Activated naive CD4-positive, alpha-beta T cell treated with anti-CD3 and anti-CD28 coated beads for 36 hours (primary cell): ENCODE data around the gene PDZD7. TPM values are rescaled to one million over a fixed set of nuclear protein-coding genes. Genes with fewer than 3 reads are reported as not detected.

Experiments
- CTCF ChIA-PET: fragments of 350-600 bp; sonication (Branson Sonifier 250); formaldehyde crosslinking; loops from one replicate; lab custom pipeline; 2021; ENCODE audit warnings: antibody characterized with exemption; lab: Charles Lee
- DNase-seq: peaks from one replicate; pipeline ENCODE4 v3.0.0-alpha.2; 2020
- H3K27ac Mint-ChIP-seq: one replicate; pipeline ENCODE4 v1.8.0; 2021; ENCODE audit warnings: mild to moderate bottlenecking, mixed read lengths
- H3K27me3 Mint-ChIP-seq: one replicate; pipeline ENCODE4 v1.8.0; 2021; ENCODE audit warnings: low read depth, mixed read lengths
- H3K36me3 Mint-ChIP-seq: one replicate; pipeline ENCODE4 v1.8.0; 2021; ENCODE audit warnings: low read depth, mixed read lengths
- H3K4me1 Mint-ChIP-seq: one replicate; pipeline ENCODE4 v1.8.0; 2021; ENCODE audit warnings: low read depth, mixed read lengths
- H3K4me3 Mint-ChIP-seq: one replicate; pipeline ENCODE4 v1.8.0; 2021; ENCODE audit warnings: mild to moderate bottlenecking, moderate library complexity, mixed read lengths
- H3K9me3 Mint-ChIP-seq: one replicate; pipeline ENCODE4 v1.8.0; 2021; ENCODE audit warnings: mixed read lengths
- intact Hi-C: fragments of 100-400 bp; cut with micrococcal nuclease; formaldehyde crosslinking; loops from one replicate; pipeline ENCODE4 v1.15.1; 2023
- total RNA-seq, 2 experiments: library from RNA; stranded (reverse); gene quantifications; one replicate each; pipeline ENCODE4 v1.2.3, GENCODE V29; 2021

PDZD7 gene
- total RNA-seq, 2 experiments from 2014 or later, result 0.37 to 0.62 TPM

DNA sequence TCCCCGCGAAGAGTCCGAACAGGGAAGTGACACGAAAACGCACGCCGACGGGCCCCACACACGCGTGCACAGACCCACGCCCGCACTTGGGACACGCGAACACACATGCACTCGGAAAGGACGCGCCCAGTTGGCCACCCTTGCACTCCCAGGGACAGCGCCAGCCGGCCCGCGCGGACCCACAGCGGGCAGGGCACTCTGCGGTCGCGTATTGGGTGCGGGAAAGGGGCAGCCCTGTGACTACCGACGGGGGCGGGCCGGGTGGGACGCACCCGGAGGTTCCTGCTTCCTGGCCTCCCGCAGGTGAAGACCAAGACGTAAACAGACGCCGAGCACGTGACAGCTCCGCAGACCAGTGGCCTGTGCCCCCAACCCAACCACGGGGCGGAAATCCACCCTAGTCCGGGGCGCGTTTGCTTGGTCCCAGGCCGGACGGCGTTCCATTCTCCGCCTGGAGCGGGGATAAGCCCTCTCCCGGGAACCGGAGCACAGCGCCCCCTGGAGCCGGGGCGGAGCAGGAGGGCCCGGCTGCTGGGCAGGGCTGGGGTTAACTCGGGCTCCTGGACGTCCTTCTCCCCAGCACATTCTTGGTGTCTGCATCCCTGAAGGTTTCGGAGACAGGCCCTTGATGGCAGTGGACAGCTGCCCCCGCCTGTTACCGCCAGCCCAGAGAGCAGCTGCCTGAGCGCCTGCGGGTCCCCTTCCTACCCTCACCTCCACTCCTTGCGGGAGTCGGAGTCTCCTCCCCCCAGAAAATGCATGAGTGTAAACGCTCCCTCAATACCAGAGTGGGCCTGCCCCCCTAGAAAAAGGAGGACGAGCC is 33.4 kb downstream of the PDZD7 start:
- DNase-seq, result peak; percentile 74
- CTCF ChIA-PET, result interaction anchor here (0.6 to 6.4 kb wide), 27 partner anchors 9 to 321 kb away, joined by 3 to 94 read pairs (median 4); partner anchors contain the start of genes MRPL43, PDZD7, SFXN3 and SLF2
- intact Hi-C loops, result loop anchor here (1.0 to 5.0 kb wide), 5 partner anchors 10 to 625 kb away; partner anchors contain the start of genes HIF1AN, KAZALD1, MRPL43 and PDZD7
- peak overlapping the region; percentile 84 for H3K4me3 Mint-ChIP-seq
- H3K9me3 Mint-ChIP-seq, result no peaks in the 10 kb centered on the region
- peak overlapping the region; percentile 92 for H3K27ac Mint-ChIP-seq
- H3K36me3 Mint-ChIP-seq, result peaks cover 8% of the 10 kb centered on the region
- peaks cover 18% of the 10 kb centered on the region for H3K4me1 Mint-ChIP-seq
- H3K27me3 Mint-ChIP-seq, result no peaks in the 10 kb centered on the region

DNA sequence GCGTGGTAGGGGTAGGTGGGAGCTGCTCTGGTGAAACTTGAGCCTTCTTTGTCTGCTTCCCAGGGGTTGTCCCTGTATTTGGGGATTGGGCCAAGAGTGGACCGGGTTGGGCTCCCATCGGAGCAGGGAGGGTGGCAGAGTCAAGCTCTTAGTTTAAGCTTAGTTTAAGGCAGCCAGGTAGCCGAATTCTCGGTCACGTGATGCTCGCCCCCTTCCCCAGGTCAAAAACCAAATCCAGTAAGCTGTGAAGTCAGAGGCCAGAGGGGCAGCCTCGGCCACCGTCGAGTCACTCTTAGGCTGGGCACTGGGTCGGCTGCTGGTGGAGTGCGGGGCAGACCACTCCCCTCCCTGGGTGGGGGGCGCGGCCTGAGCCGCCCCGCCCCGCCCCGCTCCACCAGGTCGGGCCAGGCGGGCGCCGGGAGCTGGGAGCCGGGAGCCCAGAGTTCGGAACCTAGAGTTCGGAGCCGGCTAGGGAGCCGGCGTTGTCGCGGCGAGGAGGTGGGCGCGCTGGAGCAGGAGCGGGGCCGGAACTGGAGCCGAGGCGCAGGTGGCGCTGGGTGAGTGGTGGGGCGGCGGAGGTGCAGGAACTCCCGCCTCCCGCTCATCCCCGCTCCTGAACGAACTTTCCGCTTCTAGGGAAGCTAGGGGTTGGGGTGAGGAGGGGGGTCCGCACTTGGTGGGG is 34.1 kb downstream of the PDZD7 start:
- CTCF ChIA-PET, result interaction anchor here (0.6 to 6.4 kb wide), 14 partner anchors 8 to 320 kb away, joined by 3 to 94 read pairs (median 8); partner anchors contain the start of genes MRPL43, PDZD7, SFXN3 and SLF2

GRCh38 chr10:100995181-100995580 is 35.7 kb downstream of the PDZD7 start:
- CTCF ChIA-PET, result interaction anchor here (6.4 kb wide), 1 partner anchor 22 kb away, joined by 94 read pairs; no protein-coding TSS in a partner anchor
- no peak for DNase-seq
- Mint-ChIP-seq H3K4me3 (no peak overlapping the region), H3K4me1 (peaks cover 26% of the 10 kb centered on the region), H3K27me3 (no peaks in the 10 kb centered on the region), H3K9me3 (no peaks in the 10 kb centered on the region), H3K27ac (no peak overlapping the region), H3K36me3 (peaks cover 23% of the 10 kb centered on the region)
- intact Hi-C loops, result loop anchor here (5.0 kb wide), 2 partner anchors 458 to 623 kb away; partner anchors contain the start of gene HIF1AN

More for the DNA sequence above, 34.1 kb downstream of the PDZD7 start:
- Mint-ChIP-seq H3K27ac (peak overlapping the region; percentile 92), H3K4me1 (peaks cover 18% of the 10 kb centered on the region), H3K36me3 (peaks cover 10% of the 10 kb centered on the region), H3K4me3 (peak overlapping the region; percentile 84), H3K9me3 (no peaks in the 10 kb centered on the region), H3K27me3 (no peaks in the 10 kb centered on the region)
- intact Hi-C loops, result loop anchor here (1.0 to 5.0 kb wide), 5 partner anchors 10 to 625 kb away; partner anchors contain the start of genes HIF1AN, KAZALD1, MRPL43 and SLF2
- peak; percentile 48 for DNase-seq

- intact Hi-C loops, result no loop called here
- Mint-ChIP-seq H3K4me1 (peaks cover 32% of the 10 kb centered on the region), H3K4me3 (no peak overlapping the region), H3K27ac (peak overlapping the region; percentile 43), H3K36me3 (peaks cover 28% of the 10 kb centered on the region), H3K27me3 (no peaks in the 10 kb centered on the region), H3K9me3 (no peaks in the 10 kb centered on the region)
- DNase-seq, result no peak
- CTCF ChIA-PET, result interaction anchor here (1.1 to 1.4 kb wide), 2 partner anchors 9 to 17 kb away, joined by 3 to 5 read pairs; no protein-coding TSS in a partner anchor
Observed at GRCh38 chr10:100993986-100994708, 36.8 kb downstream of the PDZD7 start.

GRCh38 chr10:100989088-100989487 is 41.8 kb downstream of the PDZD7 start:
- H3K4me1 Mint-ChIP-seq, result peaks cover 51% of the 10 kb centered on the region
- H3K36me3 Mint-ChIP-seq, result peaks cover 31% of the 10 kb centered on the region
- no peak for DNase-seq
- no peaks in the 10 kb centered on the region for H3K27me3 Mint-ChIP-seq
- intact Hi-C loops, result no loop called here
- no peak overlapping the region for H3K27ac Mint-ChIP-seq
- CTCF ChIA-PET, result interaction anchor here (2.1 to 5.7 kb wide), 2 partner anchors 9 to 25 kb away, joined by 6 to 33 read pairs; partner anchors contain the start of gene LZTS2
- H3K4me3 Mint-ChIP-seq, result peak overlapping the region; percentile 41
- H3K9me3 Mint-ChIP-seq, result no peaks in the 10 kb centered on the region

- CTCF ChIA-PET, result interaction anchor here (2.1 to 5.7 kb wide), 2 partner anchors 10 to 26 kb away, joined by 6 to 33 read pairs; partner anchors contain the start of gene LZTS2
- peaks cover 51% of the 10 kb centered on the region for H3K4me1 Mint-ChIP-seq
- H3K36me3 Mint-ChIP-seq, result peaks cover 28% of the 10 kb centered on the region
- no peaks in the 10 kb centered on the region for H3K9me3 Mint-ChIP-seq
- no peak overlapping the region for H3K27ac Mint-ChIP-seq
- no peaks in the 10 kb centered on the region for H3K27me3 Mint-ChIP-seq
- H3K4me3 Mint-ChIP-seq, result peak overlapping the region; percentile 91
- DNase-seq, result no peak
- intact Hi-C loops, result no loop called here
Observed at GRCh38 chr10:100988166-100988565, 42.8 kb downstream of the PDZD7 start.

GRCh38 chr10:100987685-100988049 is 43.3 kb downstream of the PDZD7 start:
- no peaks in the 10 kb centered on the region for H3K9me3 Mint-ChIP-seq
- H3K27me3 Mint-ChIP-seq, result no peaks in the 10 kb centered on the region
- H3K4me1 Mint-ChIP-seq, result peaks cover 51% of the 10 kb centered on the region
- H3K36me3 Mint-ChIP-seq, result peaks cover 28% of the 10 kb centered on the region
- DNase-seq, result no peak
- intact Hi-C loops, result loop anchor here (1.0 to 2.0 kb wide), 3 partner anchors 10 to 75 kb away; partner anchors contain the start of genes PDZD7, SFXN3 and SLF2
- peak overlapping the region; percentile 91 for H3K4me3 Mint-ChIP-seq
- peak overlapping the region; percentile 72 for H3K27ac Mint-ChIP-seq
- CTCF ChIA-PET, result interaction anchor here (5.7 kb wide), 1 partner anchor 10 kb away, joined by 33 read pairs; the partner anchor contains the start of gene LZTS2

GRCh38 chr10:100986952-100987684 is 43.8 kb downstream of the PDZD7 start, which contains the start of the genes MRPL43 and TWNK:
Gene MRPL43, minus strand, starts transcription at chr10:100987497. Its CDS starts 54 bp downstream, at chr10:100987443.
Gene TWNK, plus strand, starts transcription at chr10:100987543. Its CDS starts 668 bp downstream, at chr10:100988211.
- intact Hi-C loops, result loop anchor here (1.0 to 2.0 kb wide), 3 partner anchors 10 to 74 kb away; partner anchors contain the start of genes PDZD7, SFXN3 and SLF2
- Mint-ChIP-seq H3K27me3 (no peaks in the 10 kb centered on the region), H3K27ac (peak within 1 kb of the TSS; percentile 72), H3K4me1 (peaks cover 51% of the 10 kb centered on the region), H3K9me3 (no peaks in the 10 kb centered on the region), H3K36me3 (peaks cover 28% of the 10 kb centered on the region), H3K4me3 (peak within 1 kb of the TSS; percentile 91)
- peak; percentile 91 for DNase-seq
- CTCF ChIA-PET, result interaction anchor here (5.7 kb wide), 1 partner anchor 11 kb away, joined by 33 read pairs; the partner anchor contains the start of gene LZTS2

DNA sequence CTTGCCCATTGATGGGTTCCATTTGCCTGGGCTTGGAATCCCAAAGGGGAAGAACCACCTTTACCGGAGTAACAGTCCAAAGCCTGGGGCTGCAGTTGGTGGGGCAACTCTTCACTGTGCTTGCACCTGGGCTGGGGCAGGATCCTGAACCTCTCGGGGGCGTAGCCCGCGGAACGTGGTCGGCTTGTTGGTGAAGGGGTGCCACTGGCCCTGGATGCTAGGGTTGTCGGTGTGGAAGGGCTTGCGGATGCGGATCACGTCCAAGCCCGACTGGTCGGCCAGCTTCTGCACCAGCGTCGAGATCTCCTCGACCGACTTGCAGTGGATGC is 44.3 kb downstream of the PDZD7 start:
- intact Hi-C loops, result loop anchor here (2.0 kb wide), 1 partner anchor 74 kb away; the partner anchor contains the start of gene SLF2
- DNase-seq, result no peak
- H3K4me3 Mint-ChIP-seq, result peak overlapping the region; percentile 91
- H3K4me1 Mint-ChIP-seq, result peaks cover 51% of the 10 kb centered on the region
- H3K36me3 Mint-ChIP-seq, result peaks cover 30% of the 10 kb centered on the region
- no peaks in the 10 kb centered on the region for H3K27me3 Mint-ChIP-seq
- no peak overlapping the region for H3K27ac Mint-ChIP-seq
- CTCF ChIA-PET, result interaction anchor here (0.9 to 5.7 kb wide), 3 partner anchors 11 to 55 kb away, joined by 3 to 33 read pairs (median 3); partner anchors contain the start of gene LZTS2
- no peaks in the 10 kb centered on the region for H3K9me3 Mint-ChIP-seq

DNA sequence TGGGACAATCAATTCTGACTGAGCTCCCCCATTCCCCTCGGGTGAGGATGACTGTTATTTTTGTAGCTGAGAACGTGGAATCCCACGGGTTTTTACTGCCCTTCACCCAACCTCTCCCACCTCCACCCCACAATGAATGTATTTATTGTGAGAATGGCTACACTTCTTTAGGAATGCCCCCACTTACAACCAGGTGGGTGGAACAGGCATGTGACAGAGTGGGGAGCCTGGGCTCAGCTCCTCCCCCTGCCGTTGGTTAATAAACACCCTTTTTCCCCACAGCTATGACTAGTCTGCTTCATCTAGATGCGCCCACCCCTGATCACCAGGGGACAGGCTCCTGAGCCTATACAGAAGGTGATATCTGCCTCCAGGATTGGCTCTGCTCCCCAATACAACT is 45.6 kb downstream of the PDZD7 start:
- Mint-ChIP-seq H3K4me1 (peaks cover 42% of the 10 kb centered on the region), H3K9me3 (no peaks in the 10 kb centered on the region), H3K27me3 (no peaks in the 10 kb centered on the region), H3K36me3 (peaks cover 17% of the 10 kb centered on the region), H3K27ac (peak overlapping the region; percentile 12), H3K4me3 (no peak overlapping the region)
- CTCF ChIA-PET, result interaction anchor here (0.5 to 1.3 kb wide), 4 partner anchors 14 to 64 kb away, joined by 3 read pairs; partner anchors contain the start of gene LZTS2
- intact Hi-C loops, result no loop called here
- no peak for DNase-seq
